Measurements from ENCODE around the gene NR6A1. TPM values are rescaled to one million over a fixed set of nuclear protein-coding genes. Genes with fewer than 3 reads are reported as not detected.
A peak's percentile ranks its signal among the peaks of the same experiment; 100 is the strongest.

Gene NR6A1
- total RNA-seq, 1 donor: 1.2 TPM

GRCh38 chr9:124789531-124789930, 18.4 kb upstream of the NR6A1 start:
- H3K4me3 ChIP-seq (ENCODE audit: low read depth, low read length): no peak overlapping the region
- DNase-seq (ENCODE audit: low read depth): no peak
- no peak for TF ChIP-seq CTCF (IDR thresholded peaks at IDR 0.05; ENCODE audit: insufficient read depth, low read length)

- DNase-seq (ENCODE audit: low read depth): no peak
- no peak overlapping the region for H3K4me3 ChIP-seq (ENCODE audit: low read depth, low read length)
- no peak for TF ChIP-seq CTCF (IDR thresholded peaks at IDR 0.05; ENCODE audit: insufficient read depth, low read length)
Measured at GRCh38 chr9:124788542-124789217, 17.6 kb upstream of the NR6A1 start.

GRCh38 chr9:124786881-124787573, 15.9 kb upstream of the NR6A1 start:
- H3K4me3 ChIP-seq (ENCODE audit: low read depth, low read length): no peak overlapping the region
- no peak for TF ChIP-seq CTCF (IDR thresholded peaks at IDR 0.05; ENCODE audit: insufficient read depth, low read length)
- DNase-seq (ENCODE audit: low read depth): no peak

- H3K4me3 ChIP-seq (ENCODE audit: low read depth, low read length): no peak overlapping the region
- DNase-seq (ENCODE audit: low read depth): peak; percentile 30
- TF ChIP-seq CTCF (IDR thresholded peaks at IDR 0.05; ENCODE audit: insufficient read depth, low read length): no peak
Measured at GRCh38 chr9:124784509-124784908, 13.4 kb upstream of the NR6A1 start.

- DNase-seq (ENCODE audit: low read depth): no peak
- TF ChIP-seq CTCF (IDR thresholded peaks at IDR 0.05; ENCODE audit: insufficient read depth, low read length): no peak
- no peak overlapping the region for H3K4me3 ChIP-seq (ENCODE audit: low read depth, low read length)
Measured at GRCh38 chr9:124783830-124784229, 12.7 kb upstream of the NR6A1 start.

GRCh38 chr9:124782661-124783574, 11.8 kb upstream of the NR6A1 start:
- no peak for TF ChIP-seq CTCF (IDR thresholded peaks at IDR 0.05; ENCODE audit: insufficient read depth, low read length)
- H3K4me3 ChIP-seq (ENCODE audit: low read depth, low read length): no peak overlapping the region
- no peak for DNase-seq (ENCODE audit: low read depth)

Data from fibroblast of the aortic adventitia (primary cell).